ENCODE results near the gene CCND2.

DNA sequence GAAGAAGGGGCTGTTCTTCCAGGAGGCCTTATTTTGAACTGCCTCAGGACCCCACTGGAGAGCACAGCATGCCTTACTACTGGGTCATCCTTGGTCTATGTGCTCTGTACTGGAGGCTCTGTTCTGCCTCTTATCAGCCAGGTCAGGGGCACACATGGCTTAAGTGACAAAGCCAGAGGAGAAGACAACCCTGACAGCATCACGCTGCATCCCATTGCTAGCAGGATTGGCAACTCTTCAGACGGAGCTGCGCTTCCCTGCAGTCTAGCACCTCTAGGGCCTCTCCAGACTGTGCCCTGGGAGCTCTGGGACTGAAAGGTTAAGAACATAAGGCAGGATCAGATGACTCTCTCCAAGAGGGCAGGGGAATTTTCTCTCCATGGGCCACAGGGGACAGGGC lies 30.2 kb downstream of the CCND2 start:
- TF ChIP-seq POLR2A (IDR thresholded peaks at IDR 0.05; ENCODE audit: low read depth, low read length), result no peak
- TF ChIP-seq POLR2AphosphoS5 (IDR thresholded peaks at IDR 0.05; ENCODE audit: low read depth, low read length), result no peak

All from GM12892 (cell line).